NCI-H2171 treated with DMSO at 0.1 percent for 48 hours (cell line): ENCODE measurements around the gene NUP93.
A peak's percentile ranks its signal among the peaks of the same experiment; 100 is the strongest.
"Not testable (repeated sequence)": the region's sequence is repeated elsewhere in the genome, so short reads cannot be mapped to it uniquely, and the experiment has no call there.

Experiments used
- DNase-seq: peaks from one replicate; lab custom pipeline; 2025; lab: John Stamatoyannopoulos, UW

Gene NUP93

DNA sequence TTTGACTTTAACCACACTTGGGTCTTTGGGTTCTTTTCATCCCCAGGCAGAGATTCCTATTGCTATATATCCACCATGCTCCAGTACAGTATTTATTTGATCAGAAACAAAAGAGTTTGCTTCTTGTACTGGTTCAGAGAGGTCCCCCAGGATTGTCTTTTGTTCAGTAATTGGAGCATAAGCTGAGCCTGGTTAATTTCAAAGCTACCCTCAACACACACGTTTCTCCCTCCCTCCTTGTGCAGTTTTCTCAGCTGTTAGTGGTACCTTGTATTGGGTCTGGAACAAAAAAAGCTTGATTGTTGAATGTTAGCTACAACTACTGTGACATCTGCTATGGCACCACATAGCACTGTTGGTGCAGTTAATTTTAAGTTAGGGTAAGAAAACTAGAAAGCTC is 50.0 kb downstream of the NUP93 start:
- peak; percentile 9 for DNase-seq

DNA sequence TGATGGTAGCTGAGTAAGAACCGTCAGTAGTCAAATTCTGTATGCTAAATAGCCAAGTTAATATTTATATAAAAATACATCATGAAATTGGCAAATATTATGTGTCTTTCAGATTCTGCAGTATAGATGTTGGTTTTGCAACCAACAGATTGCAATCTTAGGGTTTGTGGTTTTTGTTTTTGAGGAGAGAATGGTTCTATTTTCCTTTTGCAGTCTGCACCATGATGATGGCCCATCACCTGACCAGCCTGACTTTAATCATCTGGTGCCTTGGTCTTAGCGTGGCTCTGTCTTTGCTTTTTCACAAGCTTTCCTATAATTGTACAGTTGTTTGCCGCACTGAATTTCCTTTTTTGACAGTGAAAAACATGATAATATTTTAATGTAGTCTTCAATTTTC is 50.7 kb downstream of the NUP93 start:
- no peak for DNase-seq

DNA sequence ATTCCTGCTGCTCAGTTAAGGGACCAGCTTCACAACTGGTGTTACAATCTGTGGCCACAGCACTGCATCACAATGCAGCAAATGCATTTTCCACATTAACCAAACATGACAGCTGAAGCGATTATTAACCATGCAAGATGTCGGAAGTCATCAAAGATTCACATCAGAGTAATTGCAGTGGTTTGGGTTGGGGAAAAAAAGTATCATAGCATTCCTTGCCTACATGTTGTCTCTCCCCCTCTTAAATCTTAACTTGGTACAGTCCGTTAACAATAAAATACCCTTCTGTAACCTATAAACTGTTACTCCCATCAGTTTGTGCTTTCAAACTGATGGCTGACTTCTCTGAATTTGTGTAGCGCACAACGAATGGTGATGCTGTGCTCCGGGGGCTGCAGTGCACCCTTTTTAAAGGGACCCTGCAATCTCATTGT is 51.6 kb downstream of the NUP93 start:
- DNase-seq, result no peak

DNA sequence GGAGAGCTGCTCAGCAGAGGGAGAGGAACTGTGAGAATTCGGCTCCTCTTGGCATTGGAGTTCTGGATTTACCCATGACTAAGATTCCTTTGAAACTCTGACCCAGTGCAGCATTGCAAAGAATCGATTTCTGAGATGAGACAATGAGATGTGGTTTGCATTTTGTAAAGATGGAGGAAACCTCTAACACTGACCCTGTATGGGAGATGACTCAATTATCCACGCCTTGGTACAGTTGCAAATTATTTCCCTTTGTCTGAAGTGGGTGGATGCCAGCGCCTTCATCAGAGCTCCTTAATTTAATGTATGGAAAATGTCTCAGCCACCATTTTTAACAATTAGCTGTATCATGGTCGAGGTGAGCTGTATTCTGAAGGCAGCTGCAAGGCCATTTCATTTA is 53.4 kb downstream of the NUP93 start:
- DNase-seq, result no peak

DNA sequence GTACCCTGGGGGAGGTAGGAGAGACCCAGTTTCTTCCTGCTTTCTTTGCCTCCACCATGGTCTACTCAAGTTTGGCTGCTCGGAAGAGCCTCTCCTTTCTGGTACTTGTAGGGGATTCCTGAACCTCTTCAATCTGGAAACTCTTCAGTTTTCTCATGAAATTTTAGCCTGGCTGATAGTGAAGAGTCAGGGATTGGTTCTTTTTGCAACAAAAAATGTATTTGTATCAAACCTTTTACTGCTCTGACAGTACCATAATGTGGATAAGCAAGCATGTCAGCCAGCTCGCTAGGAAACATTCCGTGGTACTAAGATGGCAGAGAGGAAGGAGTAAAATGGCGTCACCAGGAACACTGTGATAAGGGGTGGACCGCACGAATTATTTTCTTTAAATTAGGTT is 55.4 kb downstream of the NUP93 start:
- no peak for DNase-seq

DNA sequence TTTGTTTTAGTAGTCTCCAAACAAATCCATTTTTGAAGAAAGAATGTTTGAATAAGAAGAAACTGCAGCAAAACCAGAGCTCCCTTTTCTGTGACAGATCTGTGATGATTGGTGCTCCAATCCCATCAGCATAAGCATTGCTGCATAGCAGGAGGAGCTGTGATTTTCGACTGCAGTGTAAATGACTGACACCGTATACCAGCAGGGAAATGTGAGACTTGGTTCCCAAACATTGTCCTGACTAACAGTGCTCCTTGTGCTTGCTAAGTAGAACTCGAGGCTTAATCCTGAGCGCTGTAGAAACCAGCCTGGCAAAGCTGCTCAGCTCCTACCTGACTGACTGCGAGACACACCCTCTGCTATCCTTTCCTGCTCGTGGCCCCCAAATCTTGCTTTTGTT is 57.2 kb downstream of the NUP93 start:
- DNase-seq, result peak; percentile 13

DNA sequence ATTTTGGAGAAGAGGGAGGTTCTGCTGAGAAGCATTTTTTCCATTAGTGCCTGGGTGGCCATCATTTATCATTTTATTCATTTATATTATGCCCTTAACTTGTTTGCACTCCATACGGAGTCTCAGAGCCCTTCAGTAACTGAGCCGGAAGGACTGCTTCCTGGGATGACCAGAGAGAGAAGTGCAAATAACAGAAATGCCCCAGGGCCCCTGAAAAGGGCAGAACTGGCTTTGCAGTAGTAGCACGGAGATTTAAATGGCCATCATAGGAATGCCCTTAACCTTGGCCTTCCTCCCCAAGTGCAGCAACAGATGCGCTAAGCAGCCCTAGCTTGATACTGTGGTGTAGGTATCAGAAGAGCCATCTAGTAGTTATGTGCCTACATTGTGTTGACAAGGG is 58.5 kb downstream of the NUP93 start:
- DNase-seq, result no peak

DNA sequence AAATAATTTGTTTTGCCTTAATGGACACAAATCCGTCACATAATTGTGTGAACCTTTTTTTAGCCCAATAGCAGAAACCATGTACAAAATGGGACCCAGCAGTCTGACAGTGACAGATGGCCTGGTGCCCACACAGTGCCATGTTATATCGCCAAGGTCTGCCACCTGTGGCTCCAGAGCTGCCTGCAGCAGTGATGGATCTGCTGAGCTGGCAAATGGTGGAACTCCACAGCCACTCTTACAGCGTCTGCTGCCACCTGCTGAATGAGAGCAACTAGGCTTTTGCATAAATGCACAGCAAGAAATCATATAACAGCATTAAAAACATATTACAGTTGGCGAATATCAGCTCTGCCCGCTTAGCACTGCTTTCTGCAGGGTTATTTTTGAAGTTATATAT is 59.4 kb downstream of the NUP93 start:
- peak; percentile 85 for DNase-seq

DNA sequence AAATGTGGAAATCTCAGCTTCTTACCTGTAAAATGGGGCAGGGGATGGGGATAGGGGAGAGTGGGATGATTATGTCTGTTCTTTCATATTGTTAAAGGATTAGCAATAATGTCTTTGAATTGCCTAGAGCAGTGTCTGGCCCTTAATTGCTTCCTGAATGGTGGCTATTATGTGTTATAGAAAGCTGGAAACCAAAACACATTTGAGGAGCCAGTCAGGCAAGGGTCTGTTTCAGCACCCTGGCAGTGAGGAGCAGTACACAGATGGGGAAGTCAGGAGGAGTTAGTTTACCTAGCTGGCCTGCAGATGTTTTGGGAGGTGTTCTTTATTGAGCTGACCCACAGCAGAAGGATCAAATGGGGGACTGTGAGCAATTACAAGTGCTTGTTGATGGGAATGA is 63.0 kb downstream of the NUP93 start:
- no peak for DNase-seq

DNA sequence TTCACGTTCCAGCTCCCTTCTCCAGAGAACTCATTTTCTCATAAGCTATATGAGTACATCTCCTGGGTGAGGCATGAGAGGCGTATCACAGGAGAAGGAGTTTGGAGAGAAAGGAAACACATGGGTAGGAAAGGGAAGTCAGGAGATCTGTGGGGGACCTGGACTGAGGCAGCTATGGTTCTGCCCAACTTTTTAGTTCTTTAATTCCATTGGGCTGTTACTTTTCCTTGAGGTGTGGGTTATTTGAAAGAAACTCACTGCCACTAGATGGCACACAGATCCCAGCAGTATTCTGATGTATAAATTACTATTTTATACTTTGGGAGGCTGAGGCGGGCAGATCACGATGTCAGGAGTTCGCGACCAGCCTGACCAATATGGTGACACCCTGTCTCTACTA is 63.6 kb downstream of the NUP93 start:
- DNase-seq, result peak; percentile 10

DNA sequence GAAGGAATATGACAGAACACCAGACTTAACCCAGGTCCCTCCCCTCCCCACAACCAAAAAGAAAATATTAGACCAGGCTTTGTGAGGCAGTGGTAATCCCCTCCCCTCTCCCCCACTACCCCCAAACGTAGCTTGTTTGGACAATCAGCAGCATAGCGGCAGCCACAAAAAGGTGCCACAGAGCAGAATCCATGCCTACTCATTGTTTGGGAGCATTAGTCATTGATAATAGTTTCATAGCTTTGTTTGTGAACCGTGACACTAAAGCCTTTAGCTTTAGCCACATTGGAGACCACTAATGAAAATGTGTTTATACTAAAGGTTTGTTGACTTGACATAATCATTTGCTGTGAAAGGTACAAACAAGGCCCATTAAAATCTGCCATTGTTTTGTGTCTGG is 65.1 kb downstream of the NUP93 start:
- DNase-seq, result no peak

DNA sequence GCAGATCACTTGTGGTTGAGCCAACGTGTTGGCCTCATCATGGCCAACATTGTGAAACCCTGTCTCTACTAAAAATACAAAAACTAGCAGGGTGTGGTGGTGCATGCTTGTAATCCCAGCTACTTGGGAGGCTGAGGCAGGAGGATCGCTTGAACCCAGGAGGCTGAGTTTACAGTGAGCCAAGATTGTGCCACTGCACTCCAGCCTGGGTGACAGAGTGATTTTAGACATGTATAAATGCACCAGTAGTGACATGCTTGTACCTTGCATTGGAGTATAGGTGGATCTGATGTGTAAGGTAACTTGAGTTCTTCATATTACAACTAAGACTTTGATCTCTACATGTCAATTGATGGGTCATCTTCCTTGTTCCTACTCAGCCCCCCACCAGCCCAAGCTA is 67.1 kb downstream of the NUP93 start:
- not testable (repeated sequence) for DNase-seq

DNA sequence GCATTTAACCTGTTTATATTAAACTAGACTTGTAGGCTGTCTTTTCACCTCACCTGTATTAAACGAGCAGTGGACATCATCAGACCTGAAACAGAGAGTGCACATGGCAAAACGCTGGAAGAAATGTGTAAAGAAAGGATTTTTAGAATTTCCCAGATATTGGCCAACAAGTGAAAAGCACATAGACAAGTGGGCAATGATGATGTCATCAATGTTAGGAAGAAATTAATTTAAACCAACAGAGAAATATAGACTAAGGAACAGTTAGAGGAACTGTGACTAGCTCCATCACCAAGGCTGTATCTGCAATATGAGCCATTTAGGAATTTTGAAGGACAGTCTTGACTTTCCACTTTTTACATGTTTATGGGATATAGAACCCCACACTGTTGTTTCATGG is 67.9 kb downstream of the NUP93 start:
- no peak for DNase-seq

DNA sequence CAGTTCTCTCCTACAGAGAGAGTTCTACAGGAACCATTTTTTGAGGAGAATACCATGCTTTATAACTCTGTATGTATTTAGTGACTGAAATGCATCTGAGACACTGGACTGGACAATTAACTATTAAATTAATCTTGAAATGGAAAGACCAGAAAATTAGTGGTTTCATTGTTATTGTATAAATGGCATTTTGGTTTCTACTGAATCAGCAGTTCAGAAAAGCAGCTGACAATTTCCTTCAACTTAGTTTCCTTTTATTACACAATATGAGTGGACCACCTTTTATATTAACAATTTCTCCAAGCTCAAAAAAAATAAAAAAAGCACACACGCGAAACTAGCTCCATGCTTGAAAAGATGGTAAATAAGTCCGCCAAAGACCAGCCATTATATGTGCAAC is 69.0 kb downstream of the NUP93 start:
- DNase-seq, result no peak

DNA sequence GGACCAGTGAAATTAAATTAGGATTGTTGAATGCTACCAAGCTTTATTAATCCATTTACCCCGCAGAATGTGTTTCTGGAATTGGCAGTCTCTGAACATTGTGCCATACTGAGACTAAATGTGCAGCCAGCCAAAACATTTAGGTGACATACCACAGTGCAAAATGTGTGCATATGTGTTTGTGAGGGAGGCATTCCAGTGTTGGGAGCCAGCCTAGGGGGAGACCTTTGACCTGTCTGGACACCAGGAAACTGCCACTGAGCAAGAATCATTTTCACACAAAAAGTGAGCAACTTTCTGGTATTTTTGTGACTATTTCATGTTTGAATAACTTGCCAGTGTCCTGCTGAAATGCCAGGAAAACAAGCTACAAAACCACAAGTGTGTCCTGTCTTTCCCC is 70.4 kb downstream of the NUP93 start:
- DNase-seq, result no peak

DNA sequence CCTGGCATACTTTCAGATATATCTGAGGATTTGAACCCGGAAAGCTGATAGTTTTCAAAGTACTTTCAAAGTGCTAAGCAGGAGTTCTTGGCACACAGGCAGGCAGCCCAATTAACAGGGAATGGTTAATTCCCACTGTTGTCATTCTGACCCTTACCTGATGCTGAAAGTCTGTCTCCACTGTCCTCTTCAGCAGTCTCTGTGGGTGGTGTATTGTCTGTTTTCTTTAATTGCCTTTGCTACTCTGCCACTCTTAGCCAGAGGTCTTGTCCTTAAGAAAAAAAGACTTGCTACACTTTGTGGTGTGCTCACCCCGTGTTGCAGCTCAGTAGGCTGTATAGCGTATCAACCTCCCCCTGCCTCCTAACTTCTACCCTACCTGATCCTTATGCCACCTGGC is 71.8 kb downstream of the NUP93 start:
- DNase-seq, result no peak

DNA sequence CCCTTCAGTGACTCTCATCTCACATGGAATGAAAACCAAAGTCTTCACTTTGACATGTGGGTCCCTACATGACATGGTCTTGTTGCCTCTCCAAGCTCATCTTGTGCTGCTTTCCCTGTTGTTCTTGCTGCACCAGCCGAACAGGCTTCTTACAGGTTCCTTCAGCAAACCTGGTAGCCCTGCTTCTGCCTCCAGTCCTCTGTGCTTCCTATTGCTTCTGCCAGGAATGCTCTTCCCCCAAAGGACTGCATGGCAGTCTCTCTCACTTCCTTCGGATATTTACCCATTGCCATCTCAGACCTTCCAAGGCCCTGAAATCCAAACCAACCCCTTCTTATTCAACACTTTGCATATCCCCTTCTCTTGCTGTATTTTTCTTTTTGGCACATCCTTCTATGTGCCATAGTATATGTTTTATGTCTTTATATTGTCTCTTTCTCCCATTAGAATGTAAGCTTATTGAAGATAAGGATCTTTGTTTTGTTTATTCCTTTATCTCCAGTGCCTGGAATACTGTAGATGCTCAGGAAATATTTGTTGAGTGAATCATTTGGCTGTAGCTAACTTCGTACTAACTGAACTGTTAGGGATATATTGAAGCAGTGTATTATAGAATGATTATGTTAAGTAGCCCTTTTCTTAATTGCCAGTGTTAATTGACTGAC is 77.2 kb downstream of the NUP93 start:
- no peak for DNase-seq

DNA sequence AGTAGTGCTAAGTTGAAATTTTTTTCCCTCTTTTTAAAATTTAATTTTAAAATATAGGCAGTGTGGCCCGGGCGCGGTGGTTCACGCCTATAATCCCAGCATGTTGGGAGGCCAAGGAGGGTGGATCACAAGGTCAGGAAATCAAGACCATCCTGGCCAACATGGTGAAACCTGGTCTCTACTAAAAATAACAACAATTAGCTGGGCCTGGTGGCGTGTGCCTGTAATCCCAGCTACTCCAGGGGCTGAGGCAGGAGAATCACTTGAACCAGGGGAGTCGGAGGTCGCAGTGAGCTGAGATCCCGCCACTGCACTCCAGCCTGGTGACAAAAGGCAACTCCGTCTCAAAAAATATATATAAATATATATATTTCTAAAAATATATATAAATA is 77.7 kb downstream of the NUP93 start:
- not testable (repeated sequence) for DNase-seq

DNA sequence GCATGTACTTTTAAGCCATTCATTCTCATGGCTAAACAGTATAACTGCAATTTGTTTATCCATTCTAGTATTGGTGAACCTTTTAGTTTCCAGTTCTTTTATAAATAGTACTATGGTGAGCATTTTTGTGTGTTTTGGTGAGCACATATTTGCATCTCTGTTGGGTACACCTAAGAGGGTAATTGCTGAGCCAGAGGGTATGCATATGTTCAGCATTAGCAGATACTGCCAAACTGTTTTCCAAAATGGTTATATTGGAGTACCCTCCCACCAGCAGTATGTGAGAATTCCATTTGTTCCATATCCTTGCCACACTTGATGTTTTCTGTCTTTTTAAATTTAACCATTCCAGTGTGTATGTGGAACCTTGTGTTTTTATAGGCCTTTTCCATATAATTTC is 81.0 kb downstream of the NUP93 start:
- DNase-seq, result no peak

DNA sequence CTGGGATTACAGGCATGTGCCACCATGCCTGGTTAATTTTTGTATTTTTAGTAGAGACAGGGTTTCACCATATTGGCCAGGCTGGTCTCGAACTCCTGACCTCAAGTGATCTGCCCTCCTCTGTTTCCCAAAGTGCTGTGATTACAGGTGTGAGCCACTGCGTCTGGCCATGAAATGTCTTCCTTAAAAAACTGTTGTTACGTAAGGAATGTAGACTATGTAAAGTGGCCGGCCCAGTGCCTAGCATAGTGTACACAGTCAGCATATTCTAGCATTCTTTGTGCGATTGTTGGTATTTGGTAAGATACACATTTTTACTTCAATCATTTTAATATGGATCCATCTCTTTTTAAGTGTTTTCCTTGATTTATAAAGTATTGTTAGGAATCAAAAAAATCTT is 81.7 kb downstream of the NUP93 start:
- DNase-seq, result not testable (repeated sequence)

DNA sequence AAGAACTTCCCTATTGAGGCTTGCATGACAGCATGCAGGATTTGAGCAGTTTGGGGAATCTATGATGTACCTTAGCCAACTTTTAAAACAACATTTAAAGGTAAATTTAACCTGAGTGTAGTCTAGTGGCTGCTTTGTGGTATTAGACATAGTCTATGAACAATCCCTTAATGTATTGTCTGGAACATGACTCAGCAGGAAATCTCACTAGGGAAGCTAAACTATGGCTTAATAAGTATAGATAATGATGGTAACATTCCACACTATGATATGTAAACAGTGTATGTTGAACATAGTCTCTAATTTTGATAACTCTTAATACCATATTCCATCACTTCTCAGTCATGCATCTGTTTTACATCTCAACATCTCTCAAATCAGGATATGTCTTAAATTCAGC is 83.0 kb downstream of the NUP93 start:
- DNase-seq, result no peak

DNA sequence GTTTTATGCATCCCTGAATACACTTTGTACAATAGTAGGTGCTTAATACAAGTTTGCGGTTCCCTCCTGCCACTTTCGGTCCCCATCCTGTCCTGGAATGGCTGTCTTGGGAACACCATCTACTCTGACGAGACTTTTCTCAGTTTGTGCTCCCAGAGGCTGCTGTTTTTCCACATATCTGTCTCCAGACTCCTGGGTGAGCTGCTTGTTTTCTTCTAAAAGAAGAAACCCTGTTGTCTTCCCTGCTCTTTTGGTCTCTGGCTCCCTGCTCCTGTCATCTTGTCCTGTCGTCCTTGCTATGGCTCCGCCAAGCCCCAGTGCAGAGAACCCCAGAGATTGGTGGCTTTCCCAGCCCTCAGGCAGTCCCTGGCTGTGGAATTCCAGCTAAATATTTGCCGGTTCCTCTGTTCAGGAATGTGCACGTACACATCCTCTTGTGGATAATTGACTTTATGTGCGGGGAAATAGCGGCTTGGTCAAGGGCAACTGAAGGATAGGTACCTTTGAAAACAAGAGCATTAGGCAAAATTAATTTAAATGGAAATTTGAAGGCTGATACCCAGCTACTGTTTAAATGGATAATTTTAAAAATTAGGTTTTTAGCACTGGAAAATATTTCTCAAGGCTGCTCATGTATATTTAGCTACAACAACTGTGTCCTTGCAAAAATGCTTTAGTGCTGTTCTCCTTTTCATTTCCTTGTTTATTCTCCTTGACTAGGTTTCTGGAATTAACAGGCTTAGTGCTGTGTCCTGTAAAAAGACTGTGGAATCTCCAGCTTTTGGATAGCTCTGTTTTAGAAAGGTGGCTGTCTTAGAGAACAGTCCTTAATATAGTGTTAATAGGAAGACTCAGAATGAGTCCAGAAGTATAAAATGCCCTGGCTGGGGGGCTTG is 84.9 kb downstream of the NUP93 start:
- DNase-seq, result no peak

DNA sequence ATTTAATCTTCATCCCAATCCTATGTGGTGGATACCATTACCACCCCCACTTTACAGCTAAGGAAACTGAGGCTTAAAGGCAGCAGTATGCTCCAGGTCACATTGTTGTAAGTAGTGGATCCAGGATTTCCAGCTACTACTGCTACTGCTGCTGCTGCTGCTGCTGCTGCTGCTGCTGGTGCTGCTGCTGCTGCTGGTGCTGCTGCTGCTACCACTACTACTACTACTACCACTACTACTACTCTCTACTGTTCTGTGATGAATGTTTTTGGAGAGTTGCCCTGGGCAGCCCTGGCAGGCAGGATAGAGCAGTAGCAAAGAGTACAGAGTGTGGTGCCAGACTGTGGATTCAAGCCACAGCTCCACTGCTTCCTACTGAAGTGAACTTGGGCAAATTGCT is 85.8 kb downstream of the NUP93 start:
- DNase-seq, result no peak

DNA sequence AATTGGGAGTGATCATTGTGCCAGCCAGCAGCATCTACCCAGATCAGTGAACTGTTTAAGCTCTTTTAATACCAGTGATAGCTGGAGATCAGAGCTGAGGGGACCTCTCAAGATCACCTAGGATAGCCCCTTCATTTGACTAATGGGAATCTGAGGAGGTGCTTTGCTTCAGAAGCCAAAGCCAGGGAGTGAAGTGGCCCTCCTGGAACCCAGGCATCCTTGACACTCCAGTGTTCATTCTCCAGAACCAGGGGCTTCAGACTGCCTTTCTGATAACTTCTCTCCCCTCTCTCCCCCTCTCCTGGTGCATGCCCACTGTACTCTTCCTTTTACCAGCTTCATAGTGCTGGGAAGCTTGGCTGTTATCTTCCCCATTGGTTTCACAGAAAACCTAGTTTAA is 87.1 kb downstream of the NUP93 start:
- DNase-seq, result no peak
